ENCODE measurements around the gene RPS14.

DNA sequence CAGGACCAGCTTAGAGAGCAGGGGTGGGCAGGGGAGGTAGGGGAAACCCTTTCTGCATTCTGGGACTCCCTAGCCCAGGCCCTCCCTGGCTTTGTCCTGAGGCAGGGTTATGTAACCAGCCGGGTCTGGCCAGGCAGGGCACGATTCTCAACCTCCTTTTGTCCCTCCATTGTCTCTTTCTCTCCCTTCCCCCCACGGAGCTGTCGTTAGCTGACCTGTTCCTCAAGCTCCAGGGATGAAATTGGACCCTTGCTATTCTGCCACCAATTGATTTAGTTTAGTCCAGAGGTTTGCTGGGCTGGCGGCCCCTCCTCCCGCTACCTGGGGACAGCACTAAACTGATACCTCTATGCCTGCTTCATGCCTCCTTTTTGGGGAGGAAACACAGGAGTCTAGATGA, 49.0 kb upstream of the RPS14 start:
- TF ChIP-seq FOXK2 (IDR thresholded peaks at IDR 0.05) (no peak), ZNF384 (IDR thresholded peaks at IDR 0.05) (no peak), FOXA1 (IDR thresholded peaks at IDR 0.05) (no peak)

All from HEK293T (cell line).